HG03520 (cell line): Measurements from ENCODE around the gene EXOC6.

ENCODE experiments used
- ATAC-seq: cut with Tn5 transposase; IDR thresholded peaks from one replicate; pipeline ENCODE4 v1.9.1; 2021; ENCODE audit warnings: mild to moderate bottlenecking, moderate library complexity; ENCODE audit not compliant: unreplicated experiment

EXOC6 gene

GRCh38 chr10:93074597-93075368 is 226.5 kb downstream of the EXOC6 start:
- no peak for ATAC-seq

- ATAC-seq, result no peak
These were observed 227.3 kb downstream of the EXOC6 start for GRCh38 chr10:93075369-93076221.

- ATAC-seq, result no peak
These were observed 228.6 kb downstream of the EXOC6 start for GRCh38 chr10:93076871-93077270.

GRCh38 chr10:93077860-93078337 is 229.6 kb downstream of the EXOC6 start:
- ATAC-seq, result no peak

- ATAC-seq, result no peak
These were observed 231.5 kb downstream of the EXOC6 start for GRCh38 chr10:93079663-93080349.

GRCh38 chr10:93080350-93081046 is 232.2 kb downstream of the EXOC6 start:
- no peak for ATAC-seq

- no peak for ATAC-seq
These were observed 233.0 kb downstream of the EXOC6 start for GRCh38 chr10:93081318-93081717.

- no peak for ATAC-seq
These were observed 233.5 kb downstream of the EXOC6 start for GRCh38 chr10:93081834-93082233.

GRCh38 chr10:93083743-93084539 is 235.6 kb downstream of the EXOC6 start:
- no peak for ATAC-seq

GRCh38 chr10:93085272-93085859 is 237.0 kb downstream of the EXOC6 start:
- no peak for ATAC-seq

- no peak for ATAC-seq
These were observed 238.0 kb downstream of the EXOC6 start for GRCh38 chr10:93086289-93086688.

- ATAC-seq, result no peak
These were observed 239.5 kb downstream of the EXOC6 start for GRCh38 chr10:93087846-93088245.

- no peak for ATAC-seq
These were observed 240.1 kb downstream of the EXOC6 start for GRCh38 chr10:93088466-93088865.

GRCh38 chr10:93090619-93091018 is 242.3 kb downstream of the EXOC6 start:
- ATAC-seq, result no peak

GRCh38 chr10:93091960-93092359 is 243.6 kb downstream of the EXOC6 start:
- ATAC-seq, result no peak

- no peak for ATAC-seq
These were observed 246.9 kb downstream of the EXOC6 start for GRCh38 chr10:93095225-93095624.

- no peak for ATAC-seq
These were observed 248.6 kb downstream of the EXOC6 start for GRCh38 chr10:93096901-93097300.

- ATAC-seq, result no peak
These were observed 249.1 kb downstream of the EXOC6 start for GRCh38 chr10:93097386-93097785.

GRCh38 chr10:93098816-93099215 is 250.5 kb downstream of the EXOC6 start:
- no peak for ATAC-seq

GRCh38 chr10:93099670-93100069 is 251.3 kb downstream of the EXOC6 start:
- no peak for ATAC-seq
